GM23248 (cell line): ENCODE results near the gene COMP.

Experiments
- EZH2 ChIP-seq: fragments of 200-600 bp; sonication (generic); IDR thresholded peaks from 2 replicates; pipeline ENCODE4 v1.6.1; 2018; ENCODE audit warnings: antibody characterized with exemption, mild to moderate bottlenecking; ENCODE audit not compliant: insufficient read depth, poor library complexity, severe bottlenecking
- EZH2phosphoT487 ChIP-seq: fragments of 200-600 bp; sonication (generic); IDR thresholded peaks from 2 replicates; pipeline ENCODE4 v1.6.1; 2018; ENCODE audit warnings: antibody characterized with exemption, moderate library complexity, mild to moderate bottlenecking, low read depth; ENCODE audit not compliant: insufficient read depth

GRCh38 chr19:18733196-18733647, 57.9 kb downstream of the COMP start:
- TF ChIP-seq EZH2: no peak
- TF ChIP-seq EZH2phosphoT487: no peak
